ENCODE results near the gene RANBP3.

Gene RANBP3

GRCh38 chr19:5973867-5974635 lies 3.9 kb downstream of the RANBP3 start:
- Histone ChIP-seq H2AFZ (ENCODE audit: low read length) (no peak overlapping the region), H3K9me2 (replicated peaks; ENCODE audit: insufficient read depth, low read length) (no peaks in the 10 kb centered on the region), H3K36me3 (replicated peaks; ENCODE audit: insufficient read depth, low read length) (0 out of 2 replicates have a peak, but pooled peaks cover 4% of the 10 kb centered on the region), H3K4me1 (ENCODE audit: low read length) (peaks cover 39% of the 10 kb centered on the region), H3K9ac (ENCODE audit: low read length) (no peak overlapping the region), H3K4me2 (ENCODE audit: low read depth, low read length) (no peak overlapping the region), H3K9me3 (replicated peaks; ENCODE audit: insufficient read depth, low read length) (no peaks in the 10 kb centered on the region), H3K27ac (ENCODE audit: low read length) (no peak overlapping the region), H3F3A (ENCODE audit: insufficient read depth, low read length) (peaks cover 15% of the 10 kb centered on the region), H3K27me3 (replicated peaks; ENCODE audit: insufficient read depth, low read length) (no peaks in the 10 kb centered on the region), H3K79me2 (ENCODE audit: low read length) (peaks cover 97% of the 10 kb centered on the region), H4K20me1 (ENCODE audit: insufficient read depth, low read length) (peaks cover 47% of the 10 kb centered on the region), H3K4me3 (ENCODE audit: low read length) (no peak overlapping the region)
- DNase-seq = no peak
- no peak for TF ChIP-seq EZH2 (optimal IDR thresholded peaks at IDR 0.05; ENCODE audit: low read depth, low read length)
- no peak for TF ChIP-seq CTCF (IDR thresholded peaks at IDR 0.05; ENCODE audit: low read length)
- TF ChIP-seq EZH2phosphoT487 (IDR thresholded peaks at IDR 0.05; ENCODE audit: low read length) = no peak

- Histone ChIP-seq H3K4me3 (ENCODE audit: low read length) (no peak overlapping the region), H3K9ac (ENCODE audit: low read length) (no peak overlapping the region), H3F3A (ENCODE audit: insufficient read depth, low read length) (peaks cover 22% of the 10 kb centered on the region), H4K20me1 (ENCODE audit: insufficient read depth, low read length) (peaks cover 50% of the 10 kb centered on the region), H3K79me2 (ENCODE audit: low read length) (peaks cover 97% of the 10 kb centered on the region), H3K9me2 (replicated peaks; ENCODE audit: insufficient read depth, low read length) (no peaks in the 10 kb centered on the region), H3K27me3 (replicated peaks; ENCODE audit: insufficient read depth, low read length) (no peaks in the 10 kb centered on the region), H3K9me3 (replicated peaks; ENCODE audit: insufficient read depth, low read length) (no peaks in the 10 kb centered on the region), H3K27ac (ENCODE audit: low read length) (no peak overlapping the region), H2AFZ (ENCODE audit: low read length) (no peak overlapping the region), H3K4me1 (ENCODE audit: low read length) (peaks cover 41% of the 10 kb centered on the region), H3K36me3 (replicated peaks; ENCODE audit: insufficient read depth, low read length) (0 out of 2 replicates have a peak, but pooled peaks cover 4% of the 10 kb centered on the region), H3K4me2 (ENCODE audit: low read depth, low read length) (no peak overlapping the region)
- DNase-seq = no peak
- TF ChIP-seq EZH2 (optimal IDR thresholded peaks at IDR 0.05; ENCODE audit: low read depth, low read length) = no peak
- no peak for TF ChIP-seq CTCF (IDR thresholded peaks at IDR 0.05; ENCODE audit: low read length)
- TF ChIP-seq EZH2phosphoT487 (IDR thresholded peaks at IDR 0.05; ENCODE audit: low read length) = no peak
Measured at GRCh38 chr19:5973376-5973775, 4.6 kb downstream of the RANBP3 start.

- no peaks in the 10 kb centered on the region for H3K9me3 ChIP-seq (replicated peaks; ENCODE audit: insufficient read depth, low read length)
- no peak for TF ChIP-seq EZH2phosphoT487 (IDR thresholded peaks at IDR 0.05; ENCODE audit: low read length)
- TF ChIP-seq EZH2 (optimal IDR thresholded peaks at IDR 0.05; ENCODE audit: low read depth, low read length) = no peak
- TF ChIP-seq CTCF (IDR thresholded peaks at IDR 0.05; ENCODE audit: low read length) = no peak
- DNase-seq = no peak
- H2AFZ ChIP-seq (ENCODE audit: low read length) = no peak overlapping the region
- peaks cover 51% of the 10 kb centered on the region for H3K4me1 ChIP-seq (ENCODE audit: low read length)
- H3F3A ChIP-seq (ENCODE audit: insufficient read depth, low read length) = peaks cover 32% of the 10 kb centered on the region
- H3K36me3 ChIP-seq (replicated peaks; ENCODE audit: insufficient read depth, low read length) = 0 out of 2 replicates have a peak, but pooled peaks cover 4% of the 10 kb centered on the region
- no peak overlapping the region for H3K4me3 ChIP-seq (ENCODE audit: low read length)
- H3K9ac ChIP-seq (ENCODE audit: low read length) = no peak overlapping the region
- peaks cover 55% of the 10 kb centered on the region for H4K20me1 ChIP-seq (ENCODE audit: insufficient read depth, low read length)
- no peak overlapping the region for H3K4me2 ChIP-seq (ENCODE audit: low read depth, low read length)
- no peaks in the 10 kb centered on the region for H3K27me3 ChIP-seq (replicated peaks; ENCODE audit: insufficient read depth, low read length)
- H3K79me2 ChIP-seq (ENCODE audit: low read length) = peaks cover 100% of the 10 kb centered on the region
- no peaks in the 10 kb centered on the region for H3K9me2 ChIP-seq (replicated peaks; ENCODE audit: insufficient read depth, low read length)
- no peak overlapping the region for H3K27ac ChIP-seq (ENCODE audit: low read length)
Measured at GRCh38 chr19:5972355-5972731, 5.6 kb downstream of the RANBP3 start.

Data from MM.1S (cell line).